Ramos (cell line): ENCODE measurements around the gene FBXO8.

Experiments
- in situ Hi-C: fragments of 300-500 bp; cut with MboI; formaldehyde crosslinking; loops from one replicate; pipeline ENCODE4 v1.14.3; 2022; ENCODE audit warnings: low sequenced_read_pairs; ENCODE audit not compliant: unreplicated experiment

Gene FBXO8

DNA sequence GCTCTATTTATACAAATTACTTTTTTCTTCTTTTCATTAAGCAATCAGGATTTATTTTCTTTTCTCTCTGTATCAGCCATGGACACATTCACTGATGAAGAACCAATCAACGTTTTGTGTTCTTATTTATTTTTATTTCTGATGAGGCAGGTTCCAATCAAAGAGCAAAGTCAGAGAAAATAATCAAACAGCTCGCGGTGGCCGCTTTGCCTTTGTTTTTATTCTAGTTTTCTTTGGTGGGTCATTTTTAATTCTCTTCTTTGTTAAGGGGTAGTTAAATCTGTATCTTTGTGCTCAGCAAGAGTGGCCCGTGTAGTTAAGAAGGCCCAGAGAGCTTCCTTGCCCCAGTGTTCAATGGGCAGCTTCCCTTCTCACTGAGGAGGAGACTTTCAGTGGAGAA is 71.4 kb downstream of the FBXO8 start:
- in situ Hi-C loops, result no loop called here

DNA sequence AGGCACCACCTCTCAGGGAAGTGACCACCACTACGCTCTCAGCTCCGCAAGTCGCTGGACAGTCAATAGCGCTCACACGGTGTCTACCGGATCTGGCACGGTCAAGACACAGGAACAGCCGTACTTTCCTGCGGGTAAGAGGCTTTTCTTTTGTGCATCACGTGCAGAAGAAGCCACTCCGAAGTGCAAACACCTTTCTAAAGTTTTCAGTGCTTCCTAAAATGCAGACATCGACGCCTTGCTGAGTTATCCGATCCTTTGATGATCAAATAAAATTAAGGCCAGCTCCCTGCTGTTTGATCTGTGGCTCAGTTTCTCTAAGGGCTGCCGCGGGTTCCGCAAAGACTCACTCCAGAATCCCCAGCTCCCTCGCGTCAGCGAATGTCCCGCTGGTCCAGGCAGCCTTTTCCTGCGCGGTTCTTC is 71.8 kb downstream of the FBXO8 start:
- in situ Hi-C loops, result no loop called here

DNA sequence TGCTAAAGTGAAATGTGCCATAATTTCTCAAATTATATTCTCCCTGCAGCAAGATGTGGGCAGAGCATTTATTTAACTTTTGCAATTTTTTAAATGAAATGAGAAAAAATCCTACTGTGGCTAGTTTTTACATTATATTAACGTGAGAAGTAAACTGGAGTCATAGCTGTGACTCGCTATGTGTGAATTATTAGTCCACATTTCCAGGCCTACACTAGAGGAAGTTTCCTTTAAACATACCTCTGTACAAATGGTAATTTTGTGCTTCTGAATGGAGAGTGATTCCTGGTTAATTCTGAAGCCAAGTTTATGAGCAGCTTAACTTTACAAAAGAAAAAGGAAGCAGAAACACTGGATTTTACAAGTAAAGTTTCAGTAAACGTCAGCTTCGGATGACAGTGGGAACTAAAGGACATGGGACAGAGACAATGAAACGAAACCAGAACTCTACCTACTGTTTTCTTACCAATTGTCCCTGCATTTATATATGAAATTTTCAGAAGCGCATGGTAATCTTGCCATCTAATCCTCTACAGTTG is 72.4 kb downstream of the FBXO8 start:
- in situ Hi-C loops, result no loop called here

DNA sequence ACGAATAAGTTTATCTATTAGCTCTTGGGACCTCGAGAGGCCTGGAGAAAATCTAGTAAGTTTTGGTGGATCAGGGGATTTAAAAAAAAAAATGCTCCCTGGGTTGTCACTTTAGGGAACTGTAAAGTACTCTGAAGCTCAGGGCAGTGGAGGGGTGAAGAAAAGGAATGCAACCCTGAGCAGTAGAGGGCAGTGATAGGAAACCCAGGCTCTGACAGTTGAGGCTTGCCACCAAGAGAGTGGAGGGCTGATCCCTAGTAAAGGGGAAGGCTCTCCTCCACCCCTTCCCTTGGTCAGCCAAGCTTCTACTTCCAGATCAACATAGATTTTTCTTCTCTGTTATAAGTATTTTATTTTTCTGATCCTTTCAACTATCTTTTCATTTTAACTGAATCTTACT is 73.1 kb downstream of the FBXO8 start:
- in situ Hi-C loops, result no loop called here

DNA sequence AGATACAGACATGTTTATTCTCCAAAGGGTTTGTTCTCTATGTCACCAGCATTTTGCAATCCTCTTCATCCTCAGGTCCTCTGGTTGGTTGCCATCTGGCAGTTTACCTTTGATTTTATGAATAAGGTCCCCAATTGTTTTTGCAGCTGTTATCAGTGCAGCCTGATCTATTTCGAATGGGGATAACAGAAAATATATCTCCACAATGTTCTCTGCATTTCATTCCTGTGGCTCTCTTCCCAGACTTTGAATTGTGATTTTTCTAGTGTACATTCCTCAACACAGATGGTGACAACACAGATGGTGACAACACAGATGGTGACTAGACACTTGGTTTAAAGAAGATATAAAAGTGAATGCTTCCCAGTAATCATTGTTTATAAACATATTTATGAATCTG is 74.1 kb downstream of the FBXO8 start:
- in situ Hi-C loops, result no loop called here

DNA sequence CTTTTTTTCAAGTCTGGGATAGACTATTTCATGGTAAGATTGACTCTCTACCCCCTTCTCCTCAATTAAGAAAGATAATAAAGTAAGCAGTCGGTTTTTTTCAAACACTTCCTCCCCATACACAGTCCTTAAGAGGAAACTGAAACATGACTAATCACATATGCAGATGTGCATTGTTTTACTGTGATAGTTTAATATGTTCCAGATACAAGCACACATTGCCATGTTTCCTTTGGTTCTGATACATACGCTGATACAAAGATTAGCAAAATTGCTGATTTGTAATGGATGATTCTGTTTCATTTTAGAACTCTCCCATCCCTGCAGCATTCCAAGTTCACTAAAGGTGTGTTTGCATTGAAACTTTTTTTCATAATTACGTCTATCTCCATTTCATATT is 76.1 kb downstream of the FBXO8 start:
- in situ Hi-C loops, result no loop called here

DNA sequence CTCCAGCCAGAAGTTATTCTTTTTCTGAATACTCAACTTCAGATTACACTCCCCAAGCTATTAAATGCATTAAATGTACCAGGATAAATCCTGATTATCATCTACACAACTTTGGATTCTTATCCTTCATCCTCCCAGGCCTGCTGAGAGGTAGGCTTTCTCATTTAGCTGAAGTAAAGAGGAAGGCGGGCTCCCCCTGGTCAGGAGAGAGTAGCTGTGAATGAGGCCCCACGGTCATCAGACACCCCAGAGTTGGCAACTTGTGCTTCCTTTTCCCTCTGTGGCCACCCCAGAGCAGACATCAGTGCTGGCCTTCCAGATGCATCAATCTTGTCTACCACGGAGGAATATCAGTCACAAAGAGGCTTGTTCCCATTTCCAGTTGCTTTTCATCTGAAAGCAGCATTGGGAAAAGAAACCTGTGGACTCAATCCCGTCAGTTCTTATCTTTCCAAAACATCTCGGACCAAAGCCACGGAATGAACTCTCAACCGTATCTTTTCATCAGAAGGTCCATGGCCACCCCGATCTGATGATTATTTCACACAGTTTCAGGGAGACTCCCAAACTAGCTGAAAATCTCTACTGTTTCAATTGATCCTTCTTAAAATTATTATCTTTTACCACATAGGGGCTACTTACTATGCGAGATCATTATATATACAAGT is 79.2 kb downstream of the FBXO8 start:
- in situ Hi-C loops, result no loop called here

DNA sequence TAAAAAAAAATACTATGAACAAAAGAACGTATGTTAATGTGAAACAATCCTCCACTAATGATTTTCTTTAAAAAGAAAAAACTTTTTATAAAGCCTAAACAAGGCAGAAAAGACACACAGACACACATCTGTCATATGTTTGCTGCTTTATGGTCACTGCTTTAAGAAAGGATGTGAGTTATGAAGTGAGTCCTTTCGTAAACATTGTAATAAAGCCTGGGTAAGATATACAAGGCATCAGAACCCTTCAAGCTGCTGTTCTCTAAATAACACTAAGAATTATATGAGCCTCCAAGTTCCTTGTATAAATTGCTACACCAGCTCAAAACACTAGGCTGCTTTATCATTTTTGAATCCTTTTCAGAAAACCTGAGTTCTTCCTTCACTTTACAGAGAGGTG is 81.6 kb downstream of the FBXO8 start:
- in situ Hi-C loops, result no loop called here

DNA sequence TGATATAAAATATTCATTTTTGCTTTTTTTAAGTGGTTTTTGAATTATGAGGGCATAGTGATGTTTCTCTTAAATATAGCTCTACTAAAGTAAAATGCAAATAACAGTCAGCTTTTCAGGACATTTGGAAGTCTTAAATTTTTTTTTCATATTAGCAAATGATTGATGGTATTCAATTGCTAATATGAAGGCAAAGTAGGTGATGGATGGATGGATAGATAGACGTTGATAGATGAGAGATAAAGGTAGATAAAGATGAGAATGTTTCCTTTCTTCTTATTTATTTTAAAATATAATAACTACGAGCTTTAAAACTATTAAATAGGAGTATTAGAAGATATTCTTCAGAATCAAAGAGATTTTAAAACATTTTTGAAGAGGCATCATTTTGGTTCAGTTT is 83.7 kb downstream of the FBXO8 start:
- in situ Hi-C loops, result no loop called here

DNA sequence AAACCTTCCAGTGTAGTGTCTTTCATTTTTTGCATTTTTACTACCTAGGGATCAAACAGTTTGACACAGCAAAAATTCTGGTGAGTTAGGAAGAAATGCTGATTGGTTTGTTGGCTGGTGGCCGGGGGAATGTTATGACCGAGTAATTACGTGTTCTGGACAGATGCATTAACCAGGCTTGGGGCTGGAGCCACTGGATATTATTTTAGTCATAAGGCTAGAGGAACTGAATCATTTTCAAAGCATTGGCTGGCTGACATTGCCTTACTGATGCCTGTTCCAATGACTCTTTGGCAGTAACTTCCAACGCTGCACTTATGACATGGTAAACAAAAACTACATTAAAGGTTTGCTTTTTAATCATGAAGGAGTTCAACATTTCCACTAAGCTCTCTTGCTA is 84.6 kb downstream of the FBXO8 start:
- in situ Hi-C loops, result no loop called here

DNA sequence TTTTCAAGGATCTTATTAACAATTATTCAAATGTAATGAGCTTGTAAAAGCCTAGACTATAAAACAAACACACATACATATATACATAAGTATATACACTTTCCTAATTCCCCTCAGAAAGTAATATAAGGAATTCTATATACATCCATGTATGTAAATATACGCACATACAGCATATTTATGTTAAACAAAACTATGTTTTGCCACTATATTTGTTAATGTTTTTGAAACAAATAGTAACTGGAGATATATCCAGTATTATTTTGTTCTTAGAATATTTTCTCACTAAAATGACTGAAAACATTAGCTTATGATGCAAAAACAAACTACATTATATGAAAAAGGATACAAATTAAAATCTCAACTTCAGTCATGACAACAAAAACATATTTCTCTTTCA is 85.1 kb downstream of the FBXO8 start:
- in situ Hi-C loops, result no loop called here

DNA sequence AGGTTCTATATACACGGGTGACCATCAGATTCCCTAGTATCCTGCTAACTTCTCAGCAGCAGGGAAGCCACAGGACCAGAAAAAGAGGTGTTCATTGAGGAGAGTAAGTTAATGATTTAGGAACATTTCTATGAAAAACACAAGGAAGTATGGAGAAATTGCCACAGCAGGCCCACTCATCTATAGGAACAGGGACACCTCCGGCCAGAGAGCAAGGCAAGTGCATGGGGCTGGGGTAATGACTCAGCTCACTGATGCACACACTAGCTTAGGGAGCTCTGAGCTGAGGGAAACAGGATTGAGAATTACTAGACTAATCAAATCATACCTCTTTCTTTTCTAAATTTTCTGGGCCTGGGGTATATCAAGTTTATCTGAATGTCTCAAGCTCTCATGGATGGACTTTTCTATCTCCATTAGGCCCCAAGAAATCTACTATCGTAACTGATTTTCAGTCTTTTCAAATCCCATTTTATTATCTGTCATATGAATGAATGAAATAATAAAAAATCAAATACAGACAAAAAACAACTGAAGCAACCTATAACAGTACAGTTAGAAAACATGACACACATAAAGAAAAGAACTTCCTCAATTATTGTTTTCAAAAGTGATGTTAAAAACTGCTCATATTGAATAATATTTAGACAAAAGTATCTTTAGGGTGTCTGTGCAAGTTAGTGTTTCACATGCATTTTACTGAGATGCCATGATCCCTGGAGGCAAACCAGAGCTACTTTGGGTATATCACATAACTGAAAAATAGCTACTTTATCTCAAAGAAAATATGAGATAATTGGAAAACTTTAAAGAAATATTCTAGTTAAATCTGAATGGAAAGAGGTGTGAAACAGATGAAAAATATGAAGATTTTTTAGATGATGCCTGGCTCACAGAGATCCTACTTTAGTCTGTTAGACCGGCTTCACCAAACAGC is 89.8 kb downstream of the FBXO8 start:
- in situ Hi-C loops, result no loop called here

DNA sequence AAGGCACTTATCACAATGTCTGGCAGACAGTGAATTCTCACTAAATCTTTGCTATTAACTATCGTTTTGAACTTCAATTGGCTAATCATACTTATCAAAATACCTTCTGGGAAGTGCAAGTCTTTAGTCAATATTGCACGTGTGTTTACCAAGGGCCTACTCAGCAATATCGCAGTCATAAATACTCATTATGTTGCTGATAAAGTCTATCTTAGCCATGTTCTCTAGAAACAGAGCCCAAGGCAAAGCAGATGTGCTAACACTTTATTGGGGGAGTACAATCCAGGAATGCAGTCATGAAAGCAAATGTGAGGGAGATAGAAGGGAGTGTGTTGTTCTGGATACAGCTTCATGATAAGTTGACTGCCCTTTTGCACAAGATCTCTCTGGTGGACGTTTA is 90.5 kb downstream of the FBXO8 start:
- in situ Hi-C loops, result no loop called here

DNA sequence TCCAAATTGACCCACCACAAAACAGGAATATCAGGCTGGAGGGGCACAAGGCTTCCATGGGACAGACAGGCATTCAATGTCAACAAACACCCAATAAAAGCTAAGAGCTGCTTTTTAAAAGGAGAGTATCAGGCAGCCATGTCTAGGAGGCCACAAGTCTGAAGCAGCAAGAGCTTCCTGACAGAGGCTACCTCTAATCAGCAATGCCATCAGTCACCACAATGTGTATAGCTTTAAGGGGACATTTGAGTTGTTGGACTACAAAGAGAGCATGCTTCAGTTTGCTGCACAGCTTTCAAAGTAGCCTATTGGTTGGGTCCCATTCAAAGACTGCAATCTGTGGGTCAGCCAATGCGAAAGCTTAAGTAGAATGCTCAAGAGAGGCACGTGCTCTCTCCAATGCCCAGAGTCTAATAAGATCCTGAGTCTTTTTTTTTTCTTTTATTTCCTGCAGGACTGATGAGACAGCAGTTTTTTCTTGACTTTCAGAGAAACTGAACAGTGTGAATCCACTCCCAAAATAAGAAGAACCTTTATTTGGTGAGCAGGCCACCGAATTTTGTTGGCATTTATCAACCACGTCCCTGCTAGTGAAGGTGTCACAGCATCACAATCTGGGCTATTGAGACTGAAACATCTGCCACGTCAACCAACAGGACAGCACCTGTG is 92.5 kb downstream of the FBXO8 start:
- in situ Hi-C loops, result no loop called here

DNA sequence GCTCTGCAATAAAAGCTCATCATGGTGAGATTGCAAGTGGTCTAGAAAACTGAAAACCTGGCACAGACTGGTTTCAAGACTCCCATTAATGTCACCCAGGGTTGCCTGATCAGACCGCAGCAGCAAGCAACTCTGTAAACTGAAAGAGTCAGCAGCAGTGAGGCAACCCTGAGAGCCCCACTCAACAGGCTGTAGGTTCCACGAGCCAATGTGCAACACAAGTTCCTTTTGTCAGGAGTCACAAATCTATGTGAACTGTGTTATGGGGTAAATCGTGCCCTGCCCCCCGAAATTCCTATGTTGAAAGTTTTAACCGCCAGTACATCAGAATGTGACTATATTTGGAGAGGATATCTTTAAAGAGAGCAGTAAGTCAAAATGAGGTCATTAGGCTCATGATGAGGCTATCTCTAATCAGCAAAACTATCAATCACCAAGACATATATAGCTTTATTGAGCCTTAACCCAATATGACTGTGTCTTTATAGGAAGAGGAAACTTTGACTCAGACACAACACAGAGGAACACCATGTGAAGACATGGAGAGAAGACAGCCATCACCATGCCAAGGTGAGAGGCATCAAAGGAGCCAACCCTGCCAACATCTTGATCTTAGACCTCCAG is 94.0 kb downstream of the FBXO8 start:
- in situ Hi-C loops, result no loop called here
